ENCODE results near the gene PTGES3.

The PTGES3 gene

GRCh38 chr12:56626701-56627100 lies 61.4 kb downstream of the PTGES3 start:
- DNase-seq: no peak

DNA sequence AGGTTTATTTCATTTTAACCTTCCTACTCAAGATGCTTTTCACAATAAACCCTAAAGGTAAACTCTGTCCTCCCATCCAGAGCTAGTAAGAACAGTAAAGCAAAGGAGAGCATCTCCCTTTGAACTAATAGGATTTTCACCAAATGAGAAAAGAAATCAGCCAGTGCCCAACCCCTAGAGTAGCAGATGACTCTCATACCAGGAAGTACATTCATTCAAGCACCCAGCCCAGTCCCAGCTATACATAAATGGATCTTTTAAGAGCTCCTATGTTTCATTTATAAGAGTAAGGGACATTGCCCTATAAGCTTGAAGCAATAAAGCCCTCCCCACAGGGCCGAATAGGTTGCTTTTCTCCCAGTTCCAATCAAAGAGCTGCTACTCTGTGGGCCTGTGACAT lies 65.5 kb downstream of the PTGES3 start:
- DNase-seq: no peak

DNA sequence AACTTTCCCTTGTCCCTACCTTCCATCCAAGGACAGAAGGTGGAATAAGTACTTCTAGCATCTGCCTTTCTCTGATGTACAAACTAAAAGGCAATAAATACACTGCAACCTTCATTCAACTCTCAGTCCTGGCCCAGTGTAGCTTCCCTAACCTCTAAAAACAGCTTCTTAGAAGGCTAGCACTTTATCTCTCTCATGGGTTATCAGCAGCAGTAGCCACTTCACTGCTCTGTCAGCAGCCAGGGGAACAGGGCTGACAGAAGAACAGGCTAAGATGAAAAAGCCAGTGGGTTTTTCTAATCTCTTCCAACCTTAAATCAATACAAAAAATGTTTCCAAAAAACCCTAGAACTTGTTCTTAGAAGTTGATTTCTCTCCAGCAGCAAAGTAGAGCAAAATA lies 71.2 kb downstream of the PTGES3 start:
- no peak for DNase-seq

GRCh38 chr12:56616244-56616643 lies 71.8 kb downstream of the PTGES3 start:
- DNase-seq: no peak

DNA sequence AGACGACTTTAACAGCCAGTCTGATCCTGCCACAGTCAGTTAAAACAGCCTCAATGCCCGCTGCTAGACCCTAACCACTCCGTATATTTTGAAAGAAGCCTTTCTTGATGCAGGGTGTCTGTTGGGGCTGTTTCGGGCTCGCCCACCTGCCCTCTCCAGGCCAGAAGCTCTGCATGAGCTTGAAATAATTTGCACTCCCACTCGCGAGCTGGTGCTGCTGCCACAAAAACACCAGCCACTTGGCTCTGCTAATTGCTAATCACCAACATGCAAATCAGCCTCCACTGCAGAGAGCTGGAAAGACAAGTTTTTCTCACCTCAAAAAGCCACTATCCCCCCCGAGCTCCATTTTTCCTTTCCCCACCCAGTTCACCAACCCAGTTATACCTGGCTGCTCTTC lies 73.5 kb downstream of the PTGES3 start:
- DNase-seq: no peak
